NB4 (cell line): ENCODE data around the gene ULBP1.
"Not testable (repeated sequence)": the region's sequence is repeated elsewhere in the genome, so short reads cannot be mapped to it uniquely, and the experiment has no call there.

ENCODE experiments used
- DNase-seq: peaks from one replicate; pipeline ENCODE4 v3.0.0; 2010; ENCODE audit warnings: low read depth
- H3K4me3 ChIP-seq: one replicate; pipeline ENCODE4 v1.5.1; 2011; ENCODE audit warnings: mild to moderate bottlenecking, low read depth, low read length, moderate library complexity
- MYC ChIP-seq: IDR thresholded peaks from 2 replicates; pipeline ENCODE4 v1.6.1; 2011; ENCODE audit warnings: low read depth, low read length
- POLR2A ChIP-seq: IDR thresholded peaks from 2 replicates; pipeline ENCODE4 v1.6.1; 2011; ENCODE audit warnings: mild to moderate bottlenecking; ENCODE audit not compliant: insufficient read length; ENCODE audit errors: extremely low read depth
- TF ChIP-seq, protein P1 (sequence below): IDR thresholded peaks from 2 replicates; pipeline ENCODE4 v1.6.1; 2011; ENCODE audit warnings: low read depth, low read length
- TF ChIP-seq, protein P2 (sequence below): IDR thresholded peaks from one replicate; pipeline ENCODE4 v1.5.1; 2012; ENCODE audit warnings: low read depth, low read length

ULBP1 gene

DNA sequence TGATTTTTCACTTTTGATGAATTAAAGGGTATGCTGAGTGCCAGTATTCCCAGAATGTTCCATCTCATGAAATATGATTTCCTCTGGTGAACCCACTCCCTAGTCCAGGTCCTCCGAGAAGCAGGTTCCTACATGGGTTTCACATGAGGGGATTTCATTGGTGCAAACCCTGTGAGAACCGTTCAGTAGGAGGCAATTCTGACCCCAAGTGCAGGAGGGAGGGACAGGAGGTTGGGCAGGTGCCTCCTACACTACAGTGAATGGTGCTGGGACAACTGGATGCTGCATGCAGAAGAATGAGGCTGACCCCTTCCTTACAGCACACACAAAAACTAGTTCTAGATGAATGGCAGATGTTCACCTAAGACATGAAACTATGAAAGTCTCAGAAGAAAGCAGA, 27.0 kb upstream of the ULBP1 start:
- H3K4me3 ChIP-seq = no peak overlapping the region
- no peak for DNase-seq
- no peak for TF ChIP-seq POLR2A
- TF ChIP-seq, protein P1, sequence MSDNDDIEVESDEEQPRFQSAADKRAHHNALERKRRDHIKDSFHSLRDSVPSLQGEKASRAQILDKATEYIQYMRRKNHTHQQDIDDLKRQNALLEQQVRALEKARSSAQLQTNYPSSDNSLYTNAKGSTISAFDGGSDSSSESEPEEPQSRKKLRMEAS = no peak
- TF ChIP-seq MYC = no peak
- TF ChIP-seq, protein P2, sequence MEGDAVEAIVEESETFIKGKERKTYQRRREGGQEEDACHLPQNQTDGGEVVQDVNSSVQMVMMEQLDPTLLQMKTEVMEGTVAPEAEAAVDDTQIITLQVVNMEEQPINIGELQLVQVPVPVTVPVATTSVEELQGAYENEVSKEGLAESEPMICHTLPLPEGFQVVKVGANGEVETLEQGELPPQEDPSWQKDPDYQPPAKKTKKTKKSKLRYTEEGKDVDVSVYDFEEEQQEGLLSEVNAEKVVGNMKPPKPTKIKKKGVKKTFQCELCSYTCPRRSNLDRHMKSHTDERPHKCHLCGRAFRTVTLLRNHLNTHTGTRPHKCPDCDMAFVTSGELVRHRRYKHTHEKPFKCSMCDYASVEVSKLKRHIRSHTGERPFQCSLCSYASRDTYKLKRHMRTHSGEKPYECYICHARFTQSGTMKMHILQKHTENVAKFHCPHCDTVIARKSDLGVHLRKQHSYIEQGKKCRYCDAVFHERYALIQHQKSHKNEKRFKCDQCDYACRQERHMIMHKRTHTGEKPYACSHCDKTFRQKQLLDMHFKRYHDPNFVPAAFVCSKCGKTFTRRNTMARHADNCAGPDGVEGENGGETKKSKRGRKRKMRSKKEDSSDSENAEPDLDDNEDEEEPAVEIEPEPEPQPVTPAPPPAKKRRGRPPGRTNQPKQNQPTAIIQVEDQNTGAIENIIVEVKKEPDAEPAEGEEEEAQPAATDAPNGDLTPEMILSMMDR = no peak

DNA sequence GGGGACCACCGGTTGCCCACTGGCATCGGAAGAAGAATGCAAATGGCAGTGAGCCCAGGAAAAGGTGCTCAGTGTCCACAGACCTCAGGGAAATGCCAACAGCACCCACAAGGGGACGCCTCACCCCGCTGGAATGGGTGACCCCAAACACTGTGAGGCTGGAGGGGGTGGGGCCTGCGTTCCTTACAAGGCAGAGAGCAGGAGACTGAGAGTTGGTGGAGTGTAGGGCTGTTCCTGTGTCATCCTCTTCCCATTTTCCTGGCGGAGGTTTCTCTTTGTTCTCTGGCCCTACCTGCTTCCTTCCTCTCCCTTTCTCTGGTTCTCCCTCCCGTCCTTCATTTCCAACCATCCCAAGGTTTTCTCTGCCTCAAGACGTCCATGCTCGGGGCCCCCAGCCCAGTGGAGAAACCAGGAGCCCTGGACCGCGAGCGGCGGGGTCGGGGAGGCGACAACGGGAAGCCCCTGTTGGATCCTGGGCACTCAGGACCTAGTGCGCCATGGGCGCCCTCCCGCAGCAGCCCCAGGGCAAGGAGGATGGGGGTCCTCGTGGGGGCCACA, 25.7 kb upstream of the ULBP1 start:
- not testable (repeated sequence) for H3K4me3 ChIP-seq, DNase-seq

DNA sequence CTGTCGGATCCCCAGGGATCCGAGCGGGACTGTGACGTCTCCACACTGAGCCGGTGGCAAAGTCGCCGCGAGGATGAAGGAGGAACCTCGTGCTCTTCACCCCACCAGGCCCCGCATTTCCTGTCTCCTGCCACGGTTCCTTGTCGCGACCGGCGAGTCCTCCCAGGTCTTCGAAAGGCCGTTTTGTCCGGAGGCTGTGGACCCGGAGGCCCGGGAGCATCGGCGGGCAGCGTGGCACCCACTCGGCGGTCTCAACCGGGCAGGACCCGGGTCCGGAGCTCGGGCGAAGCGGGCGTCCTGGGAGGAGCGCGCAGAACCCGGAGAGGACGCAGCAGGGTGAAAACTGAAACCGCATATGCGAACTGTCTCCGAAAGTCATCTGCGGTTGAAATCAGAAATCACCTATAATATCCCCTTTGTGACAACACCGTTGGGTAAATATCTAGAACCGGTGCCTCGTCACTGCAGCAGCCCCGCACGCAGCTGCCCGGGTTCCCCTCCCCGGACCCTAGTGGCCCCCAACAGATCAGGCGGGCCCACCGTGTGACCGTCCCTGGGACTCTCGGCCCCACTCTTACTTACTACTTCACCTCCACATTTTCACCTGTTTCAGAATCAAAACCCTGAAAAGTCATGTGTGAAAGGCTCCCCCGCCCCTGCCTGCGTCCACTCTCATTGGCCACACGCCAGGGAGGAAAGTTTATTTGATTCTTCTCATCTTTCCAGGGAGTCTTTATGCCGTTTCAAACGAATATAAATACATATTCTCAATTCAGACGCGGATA, 25.0 kb upstream of the ULBP1 start:
- TF ChIP-seq, protein P1 = no peak
- TF ChIP-seq, protein P2 = no peak
- TF ChIP-seq POLR2A (no peak), MYC (no peak)
- DNase-seq = no peak

DNA sequence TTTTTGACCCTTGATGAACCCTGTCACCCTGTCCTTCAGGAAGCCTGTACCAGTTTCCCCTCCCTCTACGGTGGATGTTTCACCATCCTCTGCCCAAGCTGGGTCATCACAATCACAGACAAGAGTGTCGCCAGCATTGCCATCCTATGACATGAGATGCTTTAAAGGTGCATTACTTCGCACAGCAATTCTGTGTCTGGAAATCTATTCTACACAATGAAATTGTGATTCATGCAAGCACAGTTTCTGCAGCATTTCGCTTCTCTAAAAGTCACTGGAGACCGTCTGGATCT, 24.4 kb upstream of the ULBP1 start:
- TF ChIP-seq POLR2A (no peak), MYC (no peak)
- TF ChIP-seq, protein P1 = no peak
- TF ChIP-seq, protein P2 = no peak
- no peak for DNase-seq
- no peak overlapping the region for H3K4me3 ChIP-seq

More for the DNA sequence above, 25.0 kb upstream of the ULBP1 start:
- no peak overlapping the region for H3K4me3 ChIP-seq

DNA sequence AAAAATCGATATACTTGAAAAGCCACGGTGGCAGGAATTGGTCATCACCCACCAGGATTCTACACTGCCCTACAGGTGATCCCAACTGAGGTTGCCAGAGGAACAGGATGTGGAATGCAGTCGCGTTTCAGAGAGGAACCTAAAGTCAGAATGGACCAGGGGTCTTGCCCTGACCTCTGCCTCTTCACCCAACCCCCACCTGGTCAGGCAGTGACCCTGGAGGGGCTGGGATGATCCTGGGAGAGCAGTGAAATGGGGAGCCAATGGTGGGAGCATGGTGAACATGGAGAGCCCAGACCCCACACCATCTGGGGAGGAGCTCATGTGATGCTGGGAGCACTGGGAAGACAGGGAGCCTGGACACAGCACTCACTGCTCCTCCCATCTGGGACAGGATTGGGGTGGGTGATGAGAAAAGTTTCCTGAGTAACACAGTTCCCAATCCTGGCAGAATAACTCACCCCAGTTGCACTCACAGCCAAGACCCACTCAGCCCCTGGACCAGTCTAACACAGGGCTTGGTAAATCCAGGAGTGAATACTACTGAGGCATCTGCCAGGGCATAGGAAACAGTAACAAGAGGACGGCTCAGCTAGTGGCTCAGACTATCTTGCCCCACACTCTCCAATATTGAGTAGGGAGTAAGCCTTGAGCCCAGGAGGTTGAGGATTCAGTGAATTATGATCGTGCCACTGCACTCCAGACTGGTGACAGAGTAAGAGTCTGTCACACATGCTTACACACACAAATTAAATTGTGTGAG, 23.7 kb upstream of the ULBP1 start:
- no peak for DNase-seq
- TF ChIP-seq, protein P1 = no peak
- TF ChIP-seq, protein P2 = no peak
- no peak for TF ChIP-seq MYC
- no peak for TF ChIP-seq POLR2A
- H3K4me3 ChIP-seq = no peak overlapping the region

DNA sequence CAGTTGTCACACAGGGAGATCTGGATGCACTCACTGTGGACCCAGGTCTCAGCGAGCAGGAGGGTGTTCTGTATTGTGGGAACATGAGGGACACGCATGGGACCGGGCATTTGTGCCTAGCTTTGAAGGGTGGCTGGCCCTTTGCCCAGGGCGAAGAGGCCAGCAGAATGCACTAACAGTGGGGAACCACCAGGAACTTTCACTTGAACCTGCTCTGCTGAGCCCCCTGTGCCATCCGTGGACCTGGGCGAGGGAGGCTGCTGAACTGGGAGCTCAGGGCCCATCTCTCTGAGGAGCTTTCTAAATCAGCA, 23.1 kb upstream of the ULBP1 start:
- no peak for DNase-seq
- TF ChIP-seq POLR2A = no peak
- TF ChIP-seq, protein P2 = no peak
- TF ChIP-seq MYC = no peak
- TF ChIP-seq, protein P1 = no peak
- no peak overlapping the region for H3K4me3 ChIP-seq
